ENCODE results near the gene PKD1L1.
"Not testable (repeated sequence)": the region's sequence is repeated elsewhere in the genome, so short reads cannot be mapped to it uniquely, and the experiment has no call there.

PKD1L1 gene, protein sequence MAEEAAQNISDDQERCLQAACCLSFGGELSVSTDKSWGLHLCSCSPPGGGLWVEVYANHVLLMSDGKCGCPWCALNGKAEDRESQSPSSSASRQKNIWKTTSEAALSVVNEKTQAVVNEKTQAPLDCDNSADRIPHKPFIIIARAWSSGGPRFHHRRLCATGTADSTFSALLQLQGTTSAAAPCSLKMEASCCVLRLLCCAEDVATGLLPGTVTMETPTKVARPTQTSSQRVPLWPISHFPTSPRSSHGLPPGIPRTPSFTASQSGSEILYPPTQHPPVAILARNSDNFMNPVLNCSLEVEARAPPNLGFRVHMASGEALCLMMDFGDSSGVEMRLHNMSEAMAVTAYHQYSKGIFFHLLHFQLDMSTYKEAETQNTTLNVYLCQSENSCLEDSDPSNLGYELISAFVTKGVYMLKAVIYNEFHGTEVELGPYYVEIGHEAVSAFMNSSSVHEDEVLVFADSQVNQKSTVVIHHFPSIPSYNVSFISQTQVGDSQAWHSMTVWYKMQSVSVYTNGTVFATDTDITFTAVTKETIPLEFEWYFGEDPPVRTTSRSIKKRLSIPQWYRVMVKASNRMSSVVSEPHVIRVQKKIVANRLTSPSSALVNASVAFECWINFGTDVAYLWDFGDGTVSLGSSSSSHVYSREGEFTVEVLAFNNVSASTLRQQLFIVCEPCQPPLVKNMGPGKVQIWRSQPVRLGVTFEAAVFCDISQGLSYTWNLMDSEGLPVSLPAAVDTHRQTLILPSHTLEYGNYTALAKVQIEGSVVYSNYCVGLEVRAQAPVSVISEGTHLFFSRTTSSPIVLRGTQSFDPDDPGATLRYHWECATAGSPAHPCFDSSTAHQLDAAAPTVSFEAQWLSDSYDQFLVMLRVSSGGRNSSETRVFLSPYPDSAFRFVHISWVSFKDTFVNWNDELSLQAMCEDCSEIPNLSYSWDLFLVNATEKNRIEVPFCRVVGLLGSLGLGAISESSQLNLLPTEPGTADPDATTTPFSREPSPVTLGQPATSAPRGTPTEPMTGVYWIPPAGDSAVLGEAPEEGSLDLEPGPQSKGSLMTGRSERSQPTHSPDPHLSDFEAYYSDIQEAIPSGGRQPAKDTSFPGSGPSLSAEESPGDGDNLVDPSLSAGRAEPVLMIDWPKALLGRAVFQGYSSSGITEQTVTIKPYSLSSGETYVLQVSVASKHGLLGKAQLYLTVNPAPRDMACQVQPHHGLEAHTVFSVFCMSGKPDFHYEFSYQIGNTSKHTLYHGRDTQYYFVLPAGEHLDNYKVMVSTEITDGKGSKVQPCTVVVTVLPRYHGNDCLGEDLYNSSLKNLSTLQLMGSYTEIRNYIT (N-terminal part only)

DNA sequence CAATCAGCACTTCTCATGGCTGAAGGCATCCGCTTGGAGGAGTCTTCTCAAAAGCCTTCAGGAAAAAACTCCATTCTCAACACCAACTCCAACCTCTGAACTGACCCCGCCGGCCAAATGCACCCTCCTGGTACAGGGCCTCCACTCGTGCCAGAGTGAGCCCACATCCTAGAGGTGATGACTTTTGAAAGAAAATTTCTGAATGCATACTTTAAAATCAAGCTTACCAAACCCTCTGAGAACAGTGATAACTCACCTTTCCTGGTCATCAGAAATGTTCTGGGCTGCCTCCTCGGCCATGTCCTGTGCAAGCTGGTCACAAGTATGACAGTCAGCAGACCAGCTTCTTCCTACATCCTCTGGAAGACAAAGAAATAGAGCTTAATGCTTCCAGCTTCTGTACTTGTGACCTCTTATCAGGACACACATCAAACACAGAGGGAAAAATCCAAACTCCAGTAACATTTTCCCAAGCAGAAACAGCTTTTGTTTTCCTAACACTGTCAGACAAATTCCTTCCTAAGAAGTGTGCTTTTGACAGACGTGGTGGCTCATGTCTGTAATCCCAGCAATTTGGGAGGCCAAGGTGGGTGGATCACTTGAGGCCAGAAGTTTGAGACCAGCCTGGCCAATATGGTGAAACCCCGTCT, at the start of gene PKD1L1:
Gene PKD1L1 (minus strand): TSS at position 326 of the 650 bp plus-strand sequence. CDS start 26 bp downstream, at position 300.
- Histone ChIP-seq H3K9me3 (ENCODE audit: insufficient read depth, low read length) (no peaks in the 10 kb centered on the region), H3K27me3 (ENCODE audit: insufficient read depth, insufficient read length) (no peaks in the 10 kb centered on the region), H3K4me3 (ENCODE audit: insufficient read length, low read depth) (no peak within 1 kb of the TSS), H3K36me3 (ENCODE audit: insufficient read depth, insufficient read length, low read length) (no peaks in the 10 kb centered on the region), H3K4me1 (ENCODE audit: insufficient read depth, insufficient read length) (peaks cover 4% of the 10 kb centered on the region), H3K9ac (ENCODE audit: insufficient read length, low read depth) (no peak within 1 kb of the TSS)
- DNase-seq (ENCODE audit: low read depth, low spot score) = no peak
- no peak for TF ChIP-seq ZNF274 (IDR thresholded peaks at IDR 0.05; ENCODE audit: low read depth, low read length)
- no peak for TF ChIP-seq SUZ12 (IDR thresholded peaks at IDR 0.05; ENCODE audit: extremely low read depth, insufficient read depth, insufficient read length)
- TF ChIP-seq YY1 (IDR thresholded peaks at IDR 0.05; ENCODE audit: insufficient read depth, insufficient read length) = no peak

DNA sequence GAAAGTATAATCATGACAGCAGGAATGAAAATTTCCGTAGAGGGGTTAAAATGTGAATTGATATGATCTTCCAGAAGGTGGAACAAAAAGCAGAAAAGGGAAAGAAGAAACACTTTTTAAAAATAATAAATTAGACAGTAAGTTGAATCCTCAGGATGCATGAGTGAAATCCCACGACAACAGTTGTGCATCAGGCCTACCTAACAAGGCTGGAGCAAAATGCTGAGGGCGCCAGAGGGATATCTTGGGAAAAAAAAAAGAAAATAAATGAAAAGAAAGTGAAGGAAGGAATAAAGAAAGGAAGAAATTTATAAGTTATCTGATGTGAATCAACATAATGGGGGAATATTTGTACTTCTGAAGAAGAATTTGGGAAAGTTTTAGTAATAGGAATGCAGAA, 44.2 kb upstream of the PKD1L1 start:
- Histone ChIP-seq H3K27me3 (ENCODE audit: insufficient read depth, insufficient read length) (no peaks in the 10 kb centered on the region), H3K9ac (ENCODE audit: insufficient read length, low read depth) (no peak overlapping the region), H3K4me1 (ENCODE audit: insufficient read depth, insufficient read length) (peaks cover 3% of the 10 kb centered on the region), H3K36me3 (ENCODE audit: insufficient read depth, insufficient read length, low read length) (no peaks in the 10 kb centered on the region), H3K4me3 (ENCODE audit: insufficient read length, low read depth) (no peak overlapping the region), H3K9me3 (ENCODE audit: insufficient read depth, low read length) (no peaks in the 10 kb centered on the region; the same call in 1 of the 2 replicates)
- no peak for DNase-seq (ENCODE audit: low read depth, low spot score)
- TF ChIP-seq YY1 (IDR thresholded peaks at IDR 0.05; ENCODE audit: insufficient read depth, insufficient read length) = no peak
- no peak for TF ChIP-seq ZNF274 (IDR thresholded peaks at IDR 0.05; ENCODE audit: low read depth, low read length)
- TF ChIP-seq SUZ12 (IDR thresholded peaks at IDR 0.05; ENCODE audit: extremely low read depth, insufficient read depth, insufficient read length) = no peak

DNA sequence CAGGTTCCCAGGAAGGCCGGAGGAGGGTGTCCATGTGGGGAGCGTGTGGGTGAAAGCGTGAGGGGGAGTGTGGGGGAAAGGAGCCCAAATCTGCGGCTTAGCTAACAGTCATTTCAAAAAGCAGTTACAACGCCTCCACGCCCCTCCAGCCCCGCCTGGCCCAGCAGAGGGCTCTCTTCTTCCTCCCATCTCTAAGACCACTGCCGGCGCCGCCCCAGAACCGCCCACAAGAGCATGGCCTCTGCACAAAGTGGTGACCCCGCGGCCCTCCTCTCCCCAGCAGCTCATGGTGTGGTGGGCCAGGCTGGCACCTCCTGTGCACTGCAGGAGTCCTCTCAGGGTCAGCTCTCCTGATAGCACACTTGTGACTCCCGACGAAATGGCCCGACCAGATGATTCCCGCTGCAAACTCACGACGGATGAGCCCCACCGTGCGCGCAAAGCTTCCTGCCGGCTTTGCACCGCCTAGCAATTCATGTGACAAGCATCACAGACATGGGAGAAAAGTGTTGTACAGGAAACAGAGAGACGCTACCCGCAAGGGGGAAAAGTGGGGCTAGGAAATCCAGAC, 43.6 kb upstream of the PKD1L1 start:
- Histone ChIP-seq H3K27me3 (ENCODE audit: insufficient read depth, insufficient read length) (no peaks in the 10 kb centered on the region), H3K36me3 (ENCODE audit: insufficient read depth, insufficient read length, low read length) (no peaks in the 10 kb centered on the region), H3K4me1 (ENCODE audit: insufficient read depth, insufficient read length) (peaks cover 3% of the 10 kb centered on the region), H3K4me3 (ENCODE audit: insufficient read length, low read depth) (peak overlapping the region; percentile 51), H3K9me3 (ENCODE audit: insufficient read depth, low read length) (no peaks in the 10 kb centered on the region; the same call in 1 of the 2 replicates), H3K9ac (ENCODE audit: insufficient read length, low read depth) (peak overlapping the region; percentile 82)
- peak; percentile 80 for DNase-seq (ENCODE audit: low read depth, low spot score)
- TF ChIP-seq YY1 (IDR thresholded peaks at IDR 0.05; ENCODE audit: insufficient read depth, insufficient read length) = peak; percentile 10
- no peak for TF ChIP-seq SUZ12 (IDR thresholded peaks at IDR 0.05; ENCODE audit: extremely low read depth, insufficient read depth, insufficient read length)
- TF ChIP-seq ZNF274 (IDR thresholded peaks at IDR 0.05; ENCODE audit: low read depth, low read length) = no peak

DNA sequence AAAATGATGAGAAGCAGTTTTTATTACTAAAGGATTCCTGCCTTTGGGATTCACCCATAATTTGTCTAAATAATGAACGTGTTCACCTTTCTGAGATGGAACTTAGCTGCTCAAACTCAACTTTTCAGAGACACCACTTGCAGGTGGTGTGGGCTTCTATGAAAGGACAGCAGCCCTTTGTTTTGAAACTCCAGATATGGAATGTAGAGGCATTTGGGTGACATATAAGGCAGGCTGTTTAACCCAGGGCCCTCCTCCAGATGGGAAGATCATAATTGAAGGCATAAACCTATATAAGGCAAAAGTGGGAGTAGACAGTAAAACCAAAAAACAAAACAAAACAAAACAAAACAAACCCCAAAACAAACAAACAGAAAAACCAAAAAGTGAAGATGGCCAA, 43.0 kb upstream of the PKD1L1 start:
- Histone ChIP-seq H3K9ac (ENCODE audit: insufficient read length, low read depth) (peak overlapping the region; percentile 71), H3K4me3 (ENCODE audit: insufficient read length, low read depth) (peak overlapping the region; percentile 51), H3K36me3 (ENCODE audit: insufficient read depth, insufficient read length, low read length) (no peaks in the 10 kb centered on the region), H3K4me1 (ENCODE audit: insufficient read depth, insufficient read length) (peaks cover 3% of the 10 kb centered on the region), H3K27me3 (ENCODE audit: insufficient read depth, insufficient read length) (no peaks in the 10 kb centered on the region), H3K9me3 (ENCODE audit: insufficient read depth, low read length) (no peaks in the 10 kb centered on the region; the same call in 1 of the 2 replicates)
- TF ChIP-seq ZNF274 (IDR thresholded peaks at IDR 0.05; ENCODE audit: low read depth, low read length) (no peak), SUZ12 (IDR thresholded peaks at IDR 0.05; ENCODE audit: extremely low read depth, insufficient read depth, insufficient read length) (no peak), YY1 (IDR thresholded peaks at IDR 0.05; ENCODE audit: insufficient read depth, insufficient read length) (no peak)
- no peak for DNase-seq (ENCODE audit: low read depth, low spot score)

DNA sequence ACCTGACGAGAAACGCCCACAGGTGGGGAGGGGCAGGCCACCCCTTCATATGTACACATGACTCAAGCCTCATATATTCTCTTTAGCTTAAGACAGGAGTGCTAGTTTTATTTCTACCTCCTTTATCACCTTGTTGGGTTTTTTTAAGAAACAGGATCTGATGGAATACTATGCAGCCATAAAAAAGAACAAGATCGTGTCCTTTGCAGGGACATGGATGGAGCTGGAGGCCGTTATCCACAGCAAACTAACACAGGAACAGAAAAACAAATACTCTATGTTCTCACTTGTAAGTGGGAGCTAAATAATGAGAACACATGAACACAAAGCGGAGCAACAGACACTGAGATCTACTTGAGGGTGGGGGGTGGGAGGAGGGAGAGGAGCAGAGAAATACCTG, 42.3 kb upstream of the PKD1L1 start:
- Histone ChIP-seq H3K4me3 (ENCODE audit: insufficient read length, low read depth) (no peak overlapping the region), H3K27me3 (ENCODE audit: insufficient read depth, insufficient read length) (no peaks in the 10 kb centered on the region), H3K9me3 (ENCODE audit: insufficient read depth, low read length) (no peaks in the 10 kb centered on the region; the same call in 1 of the 2 replicates), H3K4me1 (ENCODE audit: insufficient read depth, insufficient read length) (peaks cover 3% of the 10 kb centered on the region), H3K9ac (ENCODE audit: insufficient read length, low read depth) (no peak overlapping the region), H3K36me3 (ENCODE audit: insufficient read depth, insufficient read length, low read length) (no peaks in the 10 kb centered on the region)
- TF ChIP-seq ZNF274 (IDR thresholded peaks at IDR 0.05; ENCODE audit: low read depth, low read length) (no peak), YY1 (IDR thresholded peaks at IDR 0.05; ENCODE audit: insufficient read depth, insufficient read length) (no peak), SUZ12 (IDR thresholded peaks at IDR 0.05; ENCODE audit: extremely low read depth, insufficient read depth, insufficient read length) (no peak)
- no peak for DNase-seq (ENCODE audit: low read depth, low spot score)

DNA sequence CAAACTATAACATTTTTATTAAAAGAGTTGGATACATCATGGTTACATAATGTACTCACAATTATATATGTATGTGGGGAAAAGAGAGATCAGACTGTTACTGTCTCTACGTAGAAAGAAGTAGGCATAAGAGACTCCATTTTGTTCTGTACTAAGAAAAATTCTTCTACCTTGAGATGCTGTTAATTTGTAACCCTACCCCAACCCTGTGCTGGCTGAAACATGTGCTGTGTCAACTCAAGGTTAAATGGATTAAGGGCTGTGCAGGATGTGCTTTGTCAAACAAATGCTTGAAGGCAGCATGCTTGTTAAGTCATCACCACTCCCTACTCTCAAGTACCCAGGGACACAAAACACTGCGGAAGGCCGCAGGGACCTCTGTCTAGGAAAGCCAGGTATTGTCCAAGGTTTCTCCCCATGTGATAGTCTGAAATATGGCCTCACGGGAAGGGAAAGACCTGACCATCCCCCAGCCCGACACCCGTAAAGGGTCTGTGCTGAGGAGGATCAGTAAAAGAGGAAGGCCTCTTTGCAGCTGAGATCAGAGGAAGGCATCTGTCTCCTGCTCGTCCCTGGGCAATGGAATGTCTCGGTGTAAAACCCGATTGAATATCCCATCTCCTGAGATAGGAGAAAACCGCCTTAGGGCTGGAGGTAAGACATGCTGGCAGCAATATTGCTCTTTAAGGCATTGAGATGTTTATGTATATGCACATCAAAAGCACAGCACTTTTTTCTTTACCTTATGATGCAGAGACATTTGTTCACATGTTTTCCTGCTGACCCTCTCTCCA, 41.5 kb upstream of the PKD1L1 start:
- not testable (repeated sequence) for H3K9ac ChIP-seq (ENCODE audit: insufficient read length, low read depth); H3K36me3 ChIP-seq (ENCODE audit: insufficient read depth, insufficient read length, low read length); H3K27me3 ChIP-seq (ENCODE audit: insufficient read depth, insufficient read length); H3K9me3 ChIP-seq (ENCODE audit: insufficient read depth, low read length); H3K4me3 ChIP-seq (ENCODE audit: insufficient read length, low read depth); H3K4me1 ChIP-seq (ENCODE audit: insufficient read depth, insufficient read length)
- peak; percentile 72 for DNase-seq (ENCODE audit: low read depth, low spot score)

Data from NT2/D1 (cell line).